GM12878 (cell line): ENCODE measurements around the gene FGFR2. TPM values are rescaled to one million over a fixed set of nuclear protein-coding genes. Genes with fewer than 3 reads are reported as not detected.

ENCODE experiments used
- ATAC-seq: fragments of 200-7000 bp; cut with Tn5 transposase; 3 replicates; pipeline ENCODE4 v1.9.1; 2020; ENCODE audit warnings: mild to moderate bottlenecking, moderate library complexity
- BruUV-seq: library from RNA; stranded (reverse); fragments of 400-500 nt; replicated peaks from 2 replicates; lab custom pipeline; 2021; lab: Mats Ljungman, UMichigan
- CTCF ChIA-PET: fragments of 300-600 bp; sonication (Branson Sonifier 250); formaldehyde crosslinking; extraction: SDS; loops from one replicate; lab custom pipeline; 2021; ENCODE audit warnings: inconsistent platforms; lab: Yijun Ruan, JAX
- POLR2A ChIA-PET: fragments of 350-600 bp; formaldehyde crosslinking; extraction: SDS; loops from one replicate; lab custom pipeline; 2021; ENCODE audit warnings: inconsistent platforms; lab: Charles Lee
- RAD21 ChIA-PET: fragments of 300-600 bp; sonication (Branson Sonifier 250); formaldehyde crosslinking; loops from one replicate; lab custom pipeline; 2023; ENCODE audit warnings: antibody characterized with exemption; ENCODE audit not compliant: unreplicated experiment; lab: Charles Lee
- SMC1A ChIA-PET: fragments of 300-600 bp; sonication (Branson Sonifier 250); formaldehyde crosslinking; loops from one replicate; lab custom pipeline; 2023; ENCODE audit not compliant: unreplicated experiment, uncharacterized antibody; lab: Charles Lee
- DNase-seq: peaks from one replicate; pipeline ENCODE4 v3.0.0-alpha.2; 2011; ENCODE audit warnings: low read depth, low spot score
- FAIRE-seq: peaks from 3 replicates; lab custom pipeline; 2011; peaks lifted over from hg19 to GRCh38; lab: Jason Lieb, UNC
- H2AFZ ChIP-seq: 2 replicates; pipeline ENCODE4 v1.6.0; 2011; ENCODE audit warnings: low read depth, low read length, control low read depth; ENCODE audit not compliant: control insufficient read depth
- H3K27ac ChIP-seq: 2 replicates; pipeline ENCODE4 v1.5.1; 2011; ENCODE audit warnings: control low read depth; ENCODE audit not compliant: control insufficient read depth, insufficient read depth
- H3K27me3 ChIP-seq, 2 experiments: replicated peaks in 1 of 2; 2 replicates each; pipeline versions ENCODE4 v1.6.0 to v1.6.1; 2011; ENCODE audit warnings: low read length in 1 of 2; ENCODE audit not compliant: control insufficient read depth in 2 of 2, insufficient read depth in 2 of 2
- H3K36me3 ChIP-seq, 2 experiments: 2 replicates each; pipeline ENCODE4 v1.5.1; 2011; ENCODE audit warnings: low read length in 1 of 2; ENCODE audit not compliant: control insufficient read depth in 2 of 2, insufficient read depth in 2 of 2
- H3K4me1 ChIP-seq: 2 replicates; pipeline ENCODE4 v1.6.1; 2011; ENCODE audit warnings: mild to moderate bottlenecking, low read length, moderate library complexity, mixed read lengths; ENCODE audit not compliant: control insufficient read depth, insufficient read depth
- H3K4me2 ChIP-seq: 2 replicates; pipeline ENCODE4 v1.6.0; 2011; ENCODE audit warnings: control low read depth; ENCODE audit not compliant: control insufficient read depth, insufficient read depth
- H3K4me3 ChIP-seq: fragments of 200-600 bp; sonication (generic); 2 replicates; pipeline ENCODE4 v1.5.1; 2016
- H3K79me2 ChIP-seq: 2 replicates; pipeline ENCODE4 v1.6.0; 2011; ENCODE audit warnings: low read length; ENCODE audit not compliant: control insufficient read depth, insufficient read depth
- H3K9ac ChIP-seq: 2 replicates; pipeline ENCODE4 v1.8.0; 2011; ENCODE audit warnings: low read length, control low read depth, mixed read lengths; ENCODE audit not compliant: control insufficient read depth, insufficient read depth
- H3K9me3 ChIP-seq: replicated peaks from 3 replicates; pipeline ENCODE4 v1.5.1; 2011; ENCODE audit warnings: mild to moderate bottlenecking, low read length; ENCODE audit not compliant: control insufficient read depth, insufficient read depth
- H4K20me1 ChIP-seq: 2 replicates; pipeline ENCODE4 v1.6.0; 2011; ENCODE audit not compliant: control insufficient read depth, insufficient read depth
- BACH1 ChIP-seq: fragments of 450-650 bp; IDR thresholded peaks from 2 replicates; pipeline ENCODE4 v1.6.1; 2017; ENCODE audit warnings: mild to moderate bottlenecking, borderline replicate concordance
- CEBPZ ChIP-seq: fragments of 150-350 bp; IDR thresholded peaks from 2 replicates; pipeline ENCODE4 v1.6.1; 2016; ENCODE audit warnings: low read depth, low read length
- CREM ChIP-seq: IDR thresholded peaks from 2 replicates; pipeline ENCODE4 v1.6.1; 2014; ENCODE audit warnings: antibody characterized with exemption, low read depth
- JUND ChIP-seq: IDR thresholded peaks from 2 replicates; pipeline ENCODE4 v1.6.1; 2012; ENCODE audit warnings: low read depth, mild to moderate bottlenecking, low read length, improper control_type of control experiment, moderate library complexity
- MEF2B ChIP-seq: fragments of 450-650 bp; IDR thresholded peaks from 2 replicates; pipeline ENCODE4 v1.6.1; 2018; ENCODE audit warnings: mild to moderate bottlenecking, moderate library complexity; ENCODE audit not compliant: partially characterized antibody, poor library complexity, severe bottlenecking
- NFXL1 ChIP-seq: fragments of 450-650 bp; IDR thresholded peaks from 2 replicates; pipeline ENCODE4 v1.6.1; 2017; ENCODE audit warnings: antibody characterized with exemption, mild to moderate bottlenecking, borderline replicate concordance
- PAX5 ChIP-seq: IDR thresholded peaks from 2 replicates; pipeline ENCODE4 v1.6.1; 2011; ENCODE audit warnings: low read depth, low read length, borderline replicate concordance
- SMARCA5 ChIP-seq: fragments of 450-650 bp; IDR thresholded peaks from 2 replicates; pipeline ENCODE4 v1.6.1; 2017; ENCODE audit warnings: mild to moderate bottlenecking
- ZBTB33 ChIP-seq: fragments of 450-650 bp; IDR thresholded peaks from 2 replicates; pipeline ENCODE4 v1.6.1; 2017; ENCODE audit warnings: mild to moderate bottlenecking
- WGBS: methylation state at CpG from one replicate; pipeline ENCODE4 v1.1.6; 2016; ENCODE audit warnings: low lambda C conversion rate; ENCODE audit not compliant: insufficient replicate concordance, insufficient coverage; ENCODE audit errors: missing lambda C conversion rate; 5-methylcytosine and 5-hydroxymethylcytosine counted together
- in situ Hi-C: fragments of 300-500 bp; cut with MboI; formaldehyde crosslinking; loops from 9 replicates; pipeline ENCODE4 v1.14.3; 2018; ENCODE audit warnings: mixed read lengths
- intact Hi-C: fragments of 100-400 bp; cut with micrococcal nuclease; formaldehyde crosslinking; loops from one replicate; pipeline ENCODE4 v1.14.2; 2022; ENCODE audit not compliant: unreplicated experiment
- polyA plus RNA-seq, 11 experiments: library from polyadenylated mRNA; depleted of rRNA in 4 of 11; unstranded in 6 of 11; stranded (reverse) in 5 of 11; fragments of >200 nt; fragmentation: Nextera tagmentation in 4 of 11; fragmentation: Illumina TruSeq in 1 of 11; extraction: Ambion mirVana in 4 of 11; extraction: Trizol in 1 of 11; gene quantifications; 1 replicate in 1 of 11; 2 replicates in 10 of 11; pipeline versions ENCODE4 v1.2.1 to v1.2.3, GENCODE V29; 2011 to 2016; ENCODE audit warnings: inconsistent platforms in 2 of 11, missing spikeins in 2 of 11, low read depth in 1 of 11
- total RNA-seq, 4 experiments: library from RNA; depleted of rRNA in 3 of 4; stranded (reverse); fragments of >200 nt in 3 of 4; fragmentation: Illumina TruSeq in 1 of 4; extraction: Trizol in 1 of 4; gene quantifications; 2 replicates each; pipeline versions ENCODE4 v1.2.1 to v1.2.3, GENCODE V29; 2013 to 2021

The FGFR2 gene
- total and polyA plus RNA-seq, 10 of the 15 experiments (the other 5 are each of a cell fraction or from before 2014, with no cell fraction given) = 0.04 to 0.15 TPM; not detected in 8

- TF ChIP-seq SMARCA5 = no peak
These were observed 107.2 kb downstream of the FGFR2 start (continued) for GRCh38 chr10:121490871-121491519.

- ATAC-seq (no peak), FAIRE-seq (no peak), DNase-seq (no peak)
- no TSS peak for BruUV-seq
- Histone ChIP-seq H3K27ac (no peak overlapping the region), H3K4me3 (no peak overlapping the region), H3K9me3 (no peaks in the 10 kb centered on the region), H2AFZ (no peak overlapping the region), H3K79me2 (no peaks in the 10 kb centered on the region), H3K9ac (no peak overlapping the region), H3K4me1 (no peaks in the 10 kb centered on the region), H3K4me2 (no peak overlapping the region), H3K36me3 (no peaks in the 10 kb centered on the region), H3K27me3 (no peaks in the 10 kb centered on the region; a peak in 1 of 4 replicates), H4K20me1 (no peaks in the 10 kb centered on the region)
- ChIA-PET RAD21 (no interaction called here), SMC1A (no interaction called here), CTCF (no interaction called here), POLR2A (no interaction called here)
- TF ChIP-seq PAX5 (no peak), JUND (no peak), CEBPZ (no peak), NFXL1 (no peak), BACH1 (no peak), CREM (no peak), ZBTB33 (no peak), MEF2B (no peak)
- WGBS = 39% methylated on average over 12 of the region's 12 CpGs
- in situ Hi-C loops (no loop called here), intact Hi-C loops (no loop called here)
These were observed 112.7 kb downstream of the FGFR2 start for GRCh38 chr10:121485436-121486139.
